Measurements from ENCODE around the gene STRN4.
"Not testable (repeated sequence)": the region's sequence is repeated elsewhere in the genome, so short reads cannot be mapped to it uniquely, and the experiment has no call there.

The STRN4 gene

DNA sequence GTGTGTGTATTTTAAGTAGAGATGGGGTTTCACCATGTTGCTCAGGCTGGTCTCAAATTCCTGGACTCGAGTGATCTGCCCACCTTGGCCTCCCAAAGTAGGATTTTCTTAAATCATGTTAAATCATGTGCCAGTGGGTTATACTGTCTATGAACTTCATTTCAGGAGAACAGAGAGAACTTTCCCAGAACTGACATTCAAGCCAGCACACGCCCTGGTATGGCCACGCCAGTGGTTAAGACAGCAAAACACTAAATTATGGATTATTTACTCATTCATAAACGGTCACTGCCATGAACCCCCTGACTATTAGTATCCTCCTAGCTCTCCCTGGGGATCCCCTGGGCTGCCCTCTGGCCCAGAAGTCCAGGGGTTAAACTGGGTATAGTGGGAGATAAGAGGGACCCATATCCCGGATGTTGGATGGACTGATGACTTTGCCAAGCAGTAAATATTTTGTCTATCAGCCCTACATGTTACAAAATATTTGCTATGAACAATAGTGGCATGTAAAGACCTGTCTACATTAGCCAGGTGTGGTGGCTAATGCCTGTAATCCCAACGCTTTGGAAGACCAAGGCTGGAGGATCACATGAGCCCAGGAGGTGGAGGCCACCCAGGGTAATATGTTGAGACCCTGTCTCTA, 16.1 kb upstream of the STRN4 start:
- Histone ChIP-seq H3K27me3 (replicated peaks; ENCODE audit: control insufficient read depth, insufficient read depth, low read length) (no peaks in the 10 kb centered on the region), H3K36me3 (ENCODE audit: control insufficient read depth, insufficient read depth, low read length) (no peaks in the 10 kb centered on the region; the same call in 1 of the 2 replicates), H3K4me3 (replicated peaks; ENCODE audit: low read depth, low read length) (no peak overlapping the region)
- TF ChIP-seq, protein P1, sequence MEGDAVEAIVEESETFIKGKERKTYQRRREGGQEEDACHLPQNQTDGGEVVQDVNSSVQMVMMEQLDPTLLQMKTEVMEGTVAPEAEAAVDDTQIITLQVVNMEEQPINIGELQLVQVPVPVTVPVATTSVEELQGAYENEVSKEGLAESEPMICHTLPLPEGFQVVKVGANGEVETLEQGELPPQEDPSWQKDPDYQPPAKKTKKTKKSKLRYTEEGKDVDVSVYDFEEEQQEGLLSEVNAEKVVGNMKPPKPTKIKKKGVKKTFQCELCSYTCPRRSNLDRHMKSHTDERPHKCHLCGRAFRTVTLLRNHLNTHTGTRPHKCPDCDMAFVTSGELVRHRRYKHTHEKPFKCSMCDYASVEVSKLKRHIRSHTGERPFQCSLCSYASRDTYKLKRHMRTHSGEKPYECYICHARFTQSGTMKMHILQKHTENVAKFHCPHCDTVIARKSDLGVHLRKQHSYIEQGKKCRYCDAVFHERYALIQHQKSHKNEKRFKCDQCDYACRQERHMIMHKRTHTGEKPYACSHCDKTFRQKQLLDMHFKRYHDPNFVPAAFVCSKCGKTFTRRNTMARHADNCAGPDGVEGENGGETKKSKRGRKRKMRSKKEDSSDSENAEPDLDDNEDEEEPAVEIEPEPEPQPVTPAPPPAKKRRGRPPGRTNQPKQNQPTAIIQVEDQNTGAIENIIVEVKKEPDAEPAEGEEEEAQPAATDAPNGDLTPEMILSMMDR (IDR thresholded peaks at IDR 0.05; ENCODE audit: insufficient read depth, low read length, poor library complexity, severe bottlenecking): no peak
- no peak for DNase-seq (ENCODE audit: extremely low read depth, insufficient read length)

DNA sequence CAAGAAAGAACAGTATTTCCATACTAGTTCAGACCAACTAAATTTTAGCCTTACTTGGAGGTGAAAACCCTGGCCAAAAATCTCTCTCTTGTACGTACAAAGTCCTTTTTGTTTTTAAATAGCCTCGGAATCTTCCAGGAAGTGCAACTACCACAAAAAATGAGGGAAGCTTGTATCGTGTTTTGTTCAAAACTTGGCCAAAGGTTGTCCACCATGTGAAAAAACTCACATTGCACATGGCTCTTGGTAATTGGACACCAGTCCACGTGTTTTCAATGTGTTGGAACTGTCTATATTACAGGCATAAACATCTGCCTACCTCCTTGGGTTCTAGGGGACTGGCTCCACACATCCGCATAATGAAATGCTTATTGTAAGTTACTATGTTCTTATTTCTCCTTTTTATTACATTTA, 15.2 kb upstream of the STRN4 start:
- TF ChIP-seq, protein P1 (IDR thresholded peaks at IDR 0.05; ENCODE audit: insufficient read depth, low read length, poor library complexity, severe bottlenecking): no peak
- DNase-seq (ENCODE audit: extremely low read depth, insufficient read length): no peak
- Histone ChIP-seq H3K36me3 (ENCODE audit: control insufficient read depth, insufficient read depth, low read length) (peaks cover 2% of the 10 kb centered on the region; the same call in 1 of the 2 replicates), H3K27me3 (replicated peaks; ENCODE audit: control insufficient read depth, insufficient read depth, low read length) (no peaks in the 10 kb centered on the region), H3K4me3 (replicated peaks; ENCODE audit: low read depth, low read length) (no peak overlapping the region)

DNA sequence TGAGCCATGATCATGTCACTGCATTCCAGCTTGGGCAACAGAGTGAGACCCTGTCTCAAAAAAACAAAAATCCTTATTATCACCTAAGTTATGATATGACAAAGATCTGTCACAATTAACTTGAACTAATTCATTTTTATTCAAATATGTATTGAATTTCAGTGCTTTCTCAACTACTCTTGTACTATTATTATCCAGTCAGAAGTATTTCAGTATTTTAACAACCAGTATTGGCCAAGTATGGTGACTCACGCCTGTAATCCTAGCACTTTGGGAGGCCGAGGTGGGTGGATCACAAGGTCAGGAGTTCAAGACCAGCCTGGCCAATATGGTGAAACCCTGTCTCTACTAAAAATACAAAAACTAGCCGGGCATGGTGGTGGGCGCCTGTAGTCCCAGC, 14.6 kb upstream of the STRN4 start:
- H3K27me3 ChIP-seq (replicated peaks; ENCODE audit: control insufficient read depth, insufficient read depth, low read length); H3K36me3 ChIP-seq (ENCODE audit: control insufficient read depth, insufficient read depth, low read length); H3K4me3 ChIP-seq (replicated peaks; ENCODE audit: low read depth, low read length); DNase-seq (ENCODE audit: extremely low read depth, insufficient read length): not testable (repeated sequence)

DNA sequence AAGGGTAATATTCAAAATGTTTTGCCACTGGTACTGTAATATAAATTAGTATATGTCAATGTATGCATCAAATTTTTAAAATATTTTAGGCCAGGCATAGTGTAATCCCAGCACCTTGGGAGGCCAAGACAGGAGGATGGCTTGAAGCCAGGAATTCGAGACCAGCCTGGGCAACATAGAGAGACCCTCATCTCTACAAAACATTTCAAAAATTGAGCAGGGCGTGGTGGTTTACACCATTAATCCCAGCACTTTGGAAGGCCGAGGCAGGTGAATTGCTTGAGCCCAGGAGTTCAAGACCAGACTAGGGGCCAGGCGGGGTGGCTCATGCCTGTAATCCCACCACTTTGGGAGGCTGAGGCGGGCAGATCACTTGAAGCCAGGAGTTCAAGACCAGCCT, 14.1 kb upstream of the STRN4 start:
- Histone ChIP-seq H3K36me3 (ENCODE audit: control insufficient read depth, insufficient read depth, low read length) (peaks cover 2% of the 10 kb centered on the region; the same call in 1 of the 2 replicates), H3K27me3 (replicated peaks; ENCODE audit: control insufficient read depth, insufficient read depth, low read length) (no peaks in the 10 kb centered on the region), H3K4me3 (replicated peaks; ENCODE audit: low read depth, low read length) (no peak overlapping the region)
- TF ChIP-seq, protein P1 (IDR thresholded peaks at IDR 0.05; ENCODE audit: insufficient read depth, low read length, poor library complexity, severe bottlenecking): no peak
- no peak for DNase-seq (ENCODE audit: extremely low read depth, insufficient read length)

DNA sequence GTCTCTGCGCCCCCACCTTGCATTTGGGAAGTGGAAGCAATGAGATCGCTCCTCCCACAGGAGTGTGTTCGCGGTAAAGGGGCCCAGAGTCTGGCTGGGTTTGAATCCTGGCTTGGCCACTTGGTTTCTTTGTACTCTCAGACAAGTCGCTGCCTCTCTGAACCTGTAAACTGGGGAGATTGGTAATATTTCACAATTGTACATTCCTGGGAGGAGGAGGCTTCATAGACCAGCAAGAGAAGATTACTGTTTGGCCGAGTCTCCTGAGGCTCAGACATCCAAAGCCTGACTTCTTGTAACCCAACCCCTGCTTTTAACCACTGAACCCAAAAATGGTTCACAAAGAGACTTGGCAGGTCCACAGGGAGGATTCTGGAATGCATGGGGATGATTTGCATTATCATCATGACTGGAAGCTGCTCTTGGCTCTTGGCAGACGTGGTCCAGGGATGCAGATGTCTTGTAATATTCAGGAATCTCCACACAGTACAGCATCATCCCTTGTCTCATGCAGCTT, 13.6 kb upstream of the STRN4 start:
- Histone ChIP-seq H3K4me3 (replicated peaks; ENCODE audit: low read depth, low read length) (no peak overlapping the region), H3K27me3 (replicated peaks; ENCODE audit: control insufficient read depth, insufficient read depth, low read length) (no peaks in the 10 kb centered on the region), H3K36me3 (ENCODE audit: control insufficient read depth, insufficient read depth, low read length) (peaks cover 2% of the 10 kb centered on the region; the same call in 1 of the 2 replicates)
- TF ChIP-seq, protein P1 (IDR thresholded peaks at IDR 0.05; ENCODE audit: insufficient read depth, low read length, poor library complexity, severe bottlenecking): no peak
- no peak for DNase-seq (ENCODE audit: extremely low read depth, insufficient read length)

DNA sequence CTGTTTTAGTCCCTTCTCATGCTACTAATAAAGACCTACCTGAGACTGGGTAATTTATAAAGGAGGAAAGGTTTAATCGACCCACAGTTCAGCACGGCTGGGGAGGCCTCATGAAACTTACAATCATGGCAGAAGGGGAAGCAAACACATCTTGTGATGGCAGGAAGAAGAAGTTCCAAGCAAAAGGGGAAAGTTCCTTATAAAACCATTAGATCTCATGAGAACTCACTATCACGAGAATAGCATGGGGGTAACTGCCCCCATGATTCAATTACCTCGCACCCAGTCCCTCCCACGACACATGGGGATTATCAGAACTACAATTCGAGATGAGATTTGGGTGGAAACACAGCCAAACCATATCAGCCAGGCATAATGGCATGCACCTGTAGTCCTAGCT, 13.0 kb upstream of the STRN4 start:
- Histone ChIP-seq H3K4me3 (replicated peaks; ENCODE audit: low read depth, low read length) (no peak overlapping the region), H3K27me3 (replicated peaks; ENCODE audit: control insufficient read depth, insufficient read depth, low read length) (no peaks in the 10 kb centered on the region), H3K36me3 (ENCODE audit: control insufficient read depth, insufficient read depth, low read length) (peaks cover 2% of the 10 kb centered on the region; the same call in 1 of the 2 replicates)
- TF ChIP-seq, protein P1 (IDR thresholded peaks at IDR 0.05; ENCODE audit: insufficient read depth, low read length, poor library complexity, severe bottlenecking): no peak
- DNase-seq (ENCODE audit: extremely low read depth, insufficient read length): no peak
